HG03097 (cell line): ENCODE measurements around the gene CHD3.

Experiments
- ATAC-seq: cut with Tn5 transposase; IDR thresholded peaks from one replicate; pipeline ENCODE4 v1.9.1; 2021; ENCODE audit not compliant: unreplicated experiment, low FRiP score

Gene CHD3

GRCh38 chr17:7864995-7865650 lies 23.5 kb upstream of the CHD3 start:
- ATAC-seq, result no peak

GRCh38 chr17:7867881-7868329 lies 20.7 kb upstream of the CHD3 start:
- ATAC-seq, result no peak

GRCh38 chr17:7873051-7873450 lies 15.5 kb upstream of the CHD3 start:
- ATAC-seq, result no peak

- no peak for ATAC-seq
Measured at GRCh38 chr17:7875804-7876370, 12.7 kb upstream of the CHD3 start.

GRCh38 chr17:7878234-7878633 lies 10.4 kb upstream of the CHD3 start:
- ATAC-seq, result no peak

- ATAC-seq, result no peak
Measured at GRCh38 chr17:7880076-7880868, 8.3 kb upstream of the CHD3 start.

- ATAC-seq, result no peak
Measured at GRCh38 chr17:7881276-7882054, 7.1 kb upstream of the CHD3 start.

- no peak for ATAC-seq
Measured at GRCh38 chr17:7882068-7882467, 6.5 kb upstream of the CHD3 start.

- ATAC-seq, result no peak
Measured at GRCh38 chr17:7882629-7883028, 6.0 kb upstream of the CHD3 start.

GRCh38 chr17:7883781-7884386 lies 4.7 kb upstream of the CHD3 start:
- no peak for ATAC-seq

- ATAC-seq, result no peak
Measured at GRCh38 chr17:7884581-7885366, 3.8 kb upstream of the CHD3 start.

- no peak for ATAC-seq
Measured at GRCh38 chr17:7885367-7886226, 3.0 kb upstream of the CHD3 start.

GRCh38 chr17:7886227-7887037 lies 2.2 kb upstream of the CHD3 start:
- no peak for ATAC-seq

- no peak for ATAC-seq
Measured at GRCh38 chr17:7887038-7887481, 1.5 kb upstream of the CHD3 start.

- peak; percentile 45 for ATAC-seq
Measured at GRCh38 chr17:7887482-7888183, 956 bp upstream of the CHD3 start.

GRCh38 chr17:7889166-7889955 lies 772 bp downstream of the CHD3 start:
- no peak for ATAC-seq
